GM21515 (cell line): Measurements from ENCODE around the gene FAM222B.
"Not testable (repeated sequence)": the region's sequence is repeated elsewhere in the genome, so short reads cannot be mapped to it uniquely, and the experiment has no call there.

Experiments
- ATAC-seq: cut with Tn5 transposase; IDR thresholded peaks from one replicate; pipeline ENCODE4 v1.9.1; 2021; ENCODE audit not compliant: unreplicated experiment

Gene FAM222B

GRCh38 chr17:28734712-28735241 lies 107.8 kb downstream of the FAM222B start:
- no peak for ATAC-seq

GRCh38 chr17:28733346-28733745 lies 109.2 kb downstream of the FAM222B start:
- no peak for ATAC-seq

GRCh38 chr17:28729950-28730330 lies 112.7 kb downstream of the FAM222B start:
- ATAC-seq, result no peak

- ATAC-seq, result peak; percentile 37
These were observed 114.0 kb downstream of the FAM222B start, which contains the start of gene NEK8 for GRCh38 chr17:28728364-28729200. NEK8 (plus strand) TSS chr17:28728788; CDS start chr17:28728814, 26 bp downstream.

- ATAC-seq, result peak; percentile 34
These were observed 115.7 kb downstream of the FAM222B start for GRCh38 chr17:28726627-28727491.

GRCh38 chr17:28726226-28726626 lies 116.4 kb downstream of the FAM222B start, which contains the start of gene TLCD1:
TLCD1 (minus strand) TSS chr17:28726233; CDS start chr17:28726097, 136 bp downstream.
- ATAC-seq, result peak; percentile 11

GRCh38 chr17:28725660-28726225 lies 116.8 kb downstream of the FAM222B start:
- peak; percentile 2 for ATAC-seq

- no peak for ATAC-seq
These were observed 117.4 kb downstream of the FAM222B start for GRCh38 chr17:28725166-28725659.

GRCh38 chr17:28724500-28725165 lies 118.0 kb downstream of the FAM222B start:
- ATAC-seq, result no peak

- ATAC-seq, result not testable (repeated sequence)
These were observed 118.6 kb downstream of the FAM222B start for GRCh38 chr17:28723836-28724499.

- ATAC-seq, result no peak
These were observed 119.3 kb downstream of the FAM222B start for GRCh38 chr17:28723159-28723835.

- no peak for ATAC-seq
These were observed 120.0 kb downstream of the FAM222B start for GRCh38 chr17:28722417-28723158.

GRCh38 chr17:28720997-28721329 lies 121.6 kb downstream of the FAM222B start:
- not testable (repeated sequence) for ATAC-seq

GRCh38 chr17:28720247-28720996 lies 122.2 kb downstream of the FAM222B start:
- ATAC-seq, result no peak

- peak; percentile 0 for ATAC-seq
These were observed 123.6 kb downstream of the FAM222B start for GRCh38 chr17:28719021-28719433.

- ATAC-seq, result no peak
These were observed 124.1 kb downstream of the FAM222B start for GRCh38 chr17:28718333-28719020.

- ATAC-seq, result no peak
These were observed 124.8 kb downstream of the FAM222B start, which contains the start of gene RAB34 for GRCh38 chr17:28717578-28718332. RAB34 (minus strand) TSS chr17:28717868; CDS start chr17:28717266, 602 bp downstream.
